Activated CD8-positive, alpha-beta memory T cell treated with anti-CD3 and anti-CD28 coated beads for 36 hours (primary cell): ENCODE data around the gene DHRS13. TPM values are rescaled to one million over a fixed set of nuclear protein-coding genes. Genes with fewer than 3 reads are reported as not detected.
"Not testable (repeated sequence)": the region's sequence is repeated elsewhere in the genome, so short reads cannot be mapped to it uniquely, and the experiment has no call there.

Experiments
- CTCF ChIA-PET: fragments of 350-600 bp; sonication (Branson Sonifier 250); formaldehyde crosslinking; loops from one replicate; lab custom pipeline; 2021; ENCODE audit warnings: antibody characterized with exemption; lab: Charles Lee
- POLR2A ChIA-PET: fragments of 350-600 bp; sonication (Branson Sonifier 250); formaldehyde crosslinking; loops from one replicate; lab custom pipeline; 2021; ENCODE audit warnings: antibody characterized with exemption; lab: Charles Lee
- total RNA-seq, 2 experiments: library from RNA; stranded (reverse); gene quantifications; one replicate each; pipeline ENCODE4 v1.2.3, GENCODE V29; 2021

DHRS13 gene
- total RNA-seq, 2 experiments from 2014 or later, result 33.6 to 34.3 TPM

DNA sequence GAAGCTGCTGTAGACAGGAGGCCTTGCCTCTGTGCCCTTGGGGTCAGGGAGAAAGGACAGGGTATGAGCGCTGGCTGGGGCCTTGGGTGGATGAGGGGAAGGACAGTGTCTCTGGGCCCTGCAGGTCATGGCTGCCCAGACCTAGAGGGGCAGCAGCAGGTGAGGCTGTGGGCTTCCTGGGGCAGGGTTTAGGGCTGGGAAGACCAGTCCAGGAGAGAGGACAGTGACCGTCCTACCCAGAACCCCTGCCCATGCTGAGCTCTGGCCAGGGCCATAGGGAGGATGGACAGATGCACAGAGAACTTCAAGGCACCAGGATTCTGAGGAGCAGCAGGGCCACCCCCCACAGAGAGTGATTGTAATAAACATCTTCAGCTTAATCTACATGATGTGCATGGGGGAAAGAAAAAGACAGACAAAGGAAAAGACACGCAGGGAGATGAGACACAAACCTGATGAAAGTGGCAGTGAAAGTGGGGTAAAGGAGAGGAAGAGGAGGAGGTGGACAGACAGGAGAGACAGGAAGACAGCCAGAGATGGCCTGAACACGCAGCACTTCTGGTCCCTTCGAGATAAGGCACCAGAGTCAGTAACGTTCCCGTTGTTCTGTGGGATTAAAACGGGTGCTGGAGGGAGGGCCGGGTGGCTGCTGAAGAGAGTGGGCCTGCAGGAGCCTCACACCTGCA, 22.9 kb downstream of the DHRS13 start:
- ChIA-PET POLR2A (interaction anchor here (0.9 kb wide), 1 partner anchor 69 kb away, joined by 3 read pairs; no protein-coding TSS in a partner anchor), CTCF (interaction anchor here (1.2 to 1.3 kb wide), 2 partner anchors 10 to 13 kb away, joined by 3 to 4 read pairs; no protein-coding TSS in a partner anchor)

DNA sequence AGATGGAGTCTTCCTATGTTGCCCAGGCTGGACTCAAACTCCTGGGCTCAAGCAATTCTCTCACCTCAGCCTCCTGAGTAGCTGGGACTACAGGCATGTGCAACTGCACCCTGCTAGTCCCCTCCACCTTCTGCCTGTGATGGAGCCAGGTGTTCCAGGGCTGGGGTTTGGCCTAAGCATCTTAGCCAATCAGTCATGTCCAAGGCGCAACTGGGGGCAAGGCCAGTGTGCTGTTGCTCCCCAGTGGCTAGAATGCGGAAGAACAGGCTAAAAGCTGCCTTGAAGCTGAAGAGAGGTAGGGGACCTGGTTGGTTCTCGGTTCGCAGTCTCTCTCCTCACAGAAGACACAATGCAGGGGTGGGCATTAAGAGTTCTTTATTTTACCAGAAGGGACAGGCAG, 23.9 kb downstream of the DHRS13 start:
- POLR2A ChIA-PET, result interaction anchor here (0.9 kb wide), 1 partner anchor 68 kb away, joined by 3 read pairs; no protein-coding TSS in a partner anchor

DNA sequence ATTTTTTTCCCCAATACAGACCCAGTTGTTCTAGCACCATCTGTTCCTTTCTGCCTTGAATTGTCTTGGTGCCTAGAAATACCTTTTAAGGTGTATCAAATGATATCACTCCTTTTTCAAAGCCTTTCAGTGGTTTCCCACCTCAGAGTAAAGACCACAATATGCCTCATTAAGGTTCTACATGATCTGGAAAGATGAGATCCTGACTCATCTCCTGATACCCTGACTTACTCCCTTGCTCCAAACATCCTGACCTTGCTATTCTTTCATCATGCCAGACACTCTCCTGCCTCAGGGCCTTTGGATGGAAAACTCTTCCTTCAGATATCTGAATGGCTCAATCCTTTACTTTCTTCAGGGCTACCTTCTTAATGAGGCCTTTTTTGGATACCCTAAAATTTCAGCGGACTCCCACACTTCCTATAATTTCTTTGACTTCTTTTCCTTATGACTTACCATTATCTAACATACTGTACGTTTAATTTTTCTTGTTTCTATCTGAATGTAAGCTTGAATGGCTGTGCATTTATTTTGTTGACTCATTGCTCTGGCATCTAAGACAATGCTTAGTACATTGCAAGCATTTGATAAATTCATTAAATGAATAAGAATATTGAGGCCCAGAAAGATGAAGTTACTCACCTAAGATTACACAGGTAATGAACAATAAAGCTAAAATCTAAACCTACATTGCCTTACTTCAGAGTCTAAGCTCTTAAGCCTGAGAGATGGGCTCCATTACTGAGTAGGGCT, 24.5 kb downstream of the DHRS13 start:
- ChIA-PET POLR2A (no interaction called here), CTCF (interaction anchor here (0.8 to 1.2 kb wide), 3 partner anchors 14 to 152 kb away, joined by 3 to 4 read pairs (median 3); no protein-coding TSS in a partner anchor)

More for the DNA sequence above, 23.9 kb downstream of the DHRS13 start:
- CTCF ChIA-PET, result interaction anchor here (0.8 to 1.3 kb wide), 4 partner anchors 11 to 152 kb away, joined by 3 to 4 read pairs (median 3); no protein-coding TSS in a partner anchor

DNA sequence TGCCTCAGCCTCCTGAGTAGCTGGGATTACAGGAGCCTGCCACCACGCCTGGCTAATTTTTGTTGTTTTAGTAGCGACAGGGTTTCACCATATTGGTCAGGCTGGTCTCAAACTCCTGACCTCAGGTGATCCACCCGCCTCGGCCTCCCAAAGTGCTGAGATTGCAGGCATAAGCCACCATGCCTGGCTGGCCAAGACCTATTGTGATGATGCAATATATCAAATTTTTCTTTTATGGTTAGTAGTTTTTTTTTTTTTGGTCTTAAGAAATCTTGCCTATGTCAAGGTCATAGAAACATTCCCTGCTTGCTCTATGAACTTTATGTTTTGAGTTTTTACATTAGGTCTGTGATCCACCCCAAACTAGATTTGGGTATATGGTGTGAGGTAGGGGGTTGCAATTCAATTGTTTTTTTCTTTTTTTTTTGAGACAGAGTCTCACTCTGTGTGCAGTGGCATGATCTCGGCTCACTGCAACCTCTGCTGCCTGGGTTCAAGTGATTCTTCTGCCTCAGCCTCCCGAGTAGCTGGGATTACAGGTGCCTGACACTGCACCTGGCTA, 25.6 kb downstream of the DHRS13 start:
- POLR2A ChIA-PET, result interaction anchor here (0.6 kb wide), 1 partner anchor 37 kb away, joined by 12 read pairs; no protein-coding TSS in a partner anchor
- CTCF ChIA-PET, result not testable (repeated sequence)

DNA sequence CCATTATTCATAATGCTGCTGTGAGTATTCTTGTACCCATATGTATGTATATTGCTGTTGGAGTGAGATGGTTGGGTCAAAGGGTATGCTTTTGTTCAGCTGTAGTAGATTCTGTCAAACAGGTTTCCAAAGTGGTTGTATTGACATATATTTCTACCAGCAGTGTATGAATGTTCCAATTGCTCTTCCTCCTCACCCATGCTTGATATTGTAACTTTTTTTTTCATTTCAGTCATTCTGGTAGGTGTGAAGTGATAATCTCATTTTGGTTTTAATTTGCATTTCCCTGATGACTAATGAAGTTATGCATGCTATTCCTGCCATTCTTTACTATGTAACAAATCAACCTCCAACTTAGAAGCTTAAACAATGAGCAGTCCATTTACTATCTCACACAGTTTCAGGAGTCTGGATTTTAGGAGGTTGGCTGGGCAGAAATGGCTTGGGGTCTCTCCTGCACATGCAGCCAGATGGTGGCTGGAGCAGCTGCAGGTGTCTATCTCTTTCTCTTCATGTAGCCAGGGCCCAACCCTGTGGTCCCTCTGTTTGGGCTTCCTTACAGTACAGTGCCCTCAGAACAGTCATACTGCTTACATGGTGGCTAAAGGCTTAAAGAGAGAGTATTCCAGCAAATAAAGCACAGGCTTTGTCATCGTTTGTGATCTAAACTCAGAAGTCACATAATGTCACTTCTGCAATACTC, 26.9 kb downstream of the DHRS13 start:
- ChIA-PET POLR2A (no interaction called here), CTCF (interaction anchor here (0.9 to 2.6 kb wide), 2 partner anchors 15 to 112 kb away, joined by 4 to 8 read pairs; no protein-coding TSS in a partner anchor)

DNA sequence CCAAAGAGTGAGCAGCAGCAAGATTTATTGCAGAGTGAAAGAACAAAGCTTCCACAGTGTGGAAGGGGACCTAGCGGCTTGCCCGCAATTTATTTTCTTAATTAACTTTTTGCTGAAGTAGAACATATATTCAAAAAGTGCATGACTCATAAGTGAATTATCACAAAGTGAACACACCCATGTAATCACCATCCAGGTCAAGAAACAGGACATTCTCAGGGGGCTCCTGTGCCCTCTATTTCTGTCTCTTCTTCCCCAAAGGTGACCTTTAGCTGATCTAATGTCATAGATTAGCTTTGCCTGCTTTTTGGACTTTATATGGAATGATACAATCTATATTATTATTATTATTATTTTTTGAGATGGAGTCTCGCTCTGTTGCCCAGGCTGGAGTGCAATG, 28.1 kb downstream of the DHRS13 start:
- ChIA-PET POLR2A (no interaction called here), CTCF (interaction anchor here (2.6 kb wide), 1 partner anchor 111 kb away, joined by 8 read pairs; no protein-coding TSS in a partner anchor)

DNA sequence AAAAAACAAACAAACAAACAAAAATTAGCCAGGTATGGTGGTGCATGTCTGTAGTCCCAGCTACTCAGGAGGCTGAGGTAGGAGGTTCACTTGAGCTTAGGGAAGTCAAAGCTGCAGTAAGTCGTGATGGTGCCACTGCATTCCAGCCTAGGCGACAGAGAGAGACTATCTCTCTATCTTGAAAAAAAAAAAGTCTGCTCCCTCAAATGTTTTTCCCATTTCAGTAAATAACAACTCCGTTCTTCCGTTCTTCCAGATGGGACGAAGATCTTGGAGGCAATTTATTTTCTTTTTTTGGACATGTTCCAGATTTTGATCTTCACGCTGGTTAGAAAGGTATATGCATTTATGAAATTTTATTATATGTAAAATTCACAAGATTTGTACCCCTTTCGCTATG, 29.0 kb downstream of the DHRS13 start:
- CTCF ChIA-PET, result interaction anchor here (2.6 kb wide), 1 partner anchor 110 kb away, joined by 8 read pairs; no protein-coding TSS in a partner anchor
- POLR2A ChIA-PET, result no interaction called here

DNA sequence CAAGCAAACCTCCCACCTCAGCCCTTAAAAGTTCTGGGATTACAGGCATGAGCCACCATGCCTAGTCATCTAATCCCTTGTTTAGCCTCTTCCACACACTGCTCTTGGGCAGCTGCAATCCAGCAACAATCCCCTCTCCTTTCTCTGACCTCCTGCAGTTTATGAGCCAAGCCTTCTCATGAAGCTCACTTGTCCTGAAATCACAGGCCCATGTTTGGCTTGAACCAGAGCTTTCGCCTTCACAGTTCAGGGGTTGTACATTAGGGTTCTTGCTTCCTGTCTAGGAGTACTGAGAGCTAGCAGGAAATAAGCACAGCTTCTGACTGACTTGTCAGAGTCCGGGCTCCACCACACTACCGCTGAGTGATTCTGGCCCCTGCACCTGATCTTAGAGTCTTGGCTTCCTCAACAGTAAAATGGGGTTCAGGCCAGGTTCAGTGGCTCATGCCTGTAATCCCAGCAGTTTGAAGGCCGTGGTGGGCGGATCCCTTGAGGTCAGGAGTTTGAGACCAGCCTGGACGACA, 31.8 kb downstream of the DHRS13 start:
- ChIA-PET POLR2A (interaction anchor here (0.6 to 1.0 kb wide), 2 partner anchors 22 to 119 kb away, joined by 4 read pairs; no protein-coding TSS in a partner anchor), CTCF (interaction anchor here (0.7 to 1.4 kb wide), 9 partner anchors 22 to 95 kb away, joined by 3 to 5 read pairs (median 3); partner anchors contain the start of gene FAM222B)

DNA sequence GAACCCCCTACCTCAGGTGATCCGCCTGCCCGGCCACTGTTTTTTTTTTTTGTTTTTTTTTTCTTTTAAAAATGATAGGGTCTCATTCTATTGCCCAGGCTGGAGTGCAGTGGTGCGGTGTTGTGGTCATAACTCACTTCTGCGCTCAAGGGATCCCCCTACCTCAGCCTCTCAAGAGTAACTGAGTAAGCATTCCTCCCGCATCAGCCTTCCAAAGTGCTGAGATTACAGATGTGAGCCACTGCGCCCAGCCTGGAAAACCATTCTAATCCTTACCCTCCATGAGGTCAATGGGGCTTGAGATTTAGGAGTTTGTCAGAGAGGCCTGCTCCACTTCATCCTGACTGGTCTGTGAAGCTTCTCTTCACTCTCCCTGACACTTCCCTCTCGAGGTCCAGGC, 35.6 kb downstream of the DHRS13 start:
- ChIA-PET CTCF (interaction anchor here (1.3 to 1.5 kb wide), 2 partner anchors 19 to 35 kb away, joined by 3 to 5 read pairs; no protein-coding TSS in a partner anchor), POLR2A (no interaction called here)

DNA sequence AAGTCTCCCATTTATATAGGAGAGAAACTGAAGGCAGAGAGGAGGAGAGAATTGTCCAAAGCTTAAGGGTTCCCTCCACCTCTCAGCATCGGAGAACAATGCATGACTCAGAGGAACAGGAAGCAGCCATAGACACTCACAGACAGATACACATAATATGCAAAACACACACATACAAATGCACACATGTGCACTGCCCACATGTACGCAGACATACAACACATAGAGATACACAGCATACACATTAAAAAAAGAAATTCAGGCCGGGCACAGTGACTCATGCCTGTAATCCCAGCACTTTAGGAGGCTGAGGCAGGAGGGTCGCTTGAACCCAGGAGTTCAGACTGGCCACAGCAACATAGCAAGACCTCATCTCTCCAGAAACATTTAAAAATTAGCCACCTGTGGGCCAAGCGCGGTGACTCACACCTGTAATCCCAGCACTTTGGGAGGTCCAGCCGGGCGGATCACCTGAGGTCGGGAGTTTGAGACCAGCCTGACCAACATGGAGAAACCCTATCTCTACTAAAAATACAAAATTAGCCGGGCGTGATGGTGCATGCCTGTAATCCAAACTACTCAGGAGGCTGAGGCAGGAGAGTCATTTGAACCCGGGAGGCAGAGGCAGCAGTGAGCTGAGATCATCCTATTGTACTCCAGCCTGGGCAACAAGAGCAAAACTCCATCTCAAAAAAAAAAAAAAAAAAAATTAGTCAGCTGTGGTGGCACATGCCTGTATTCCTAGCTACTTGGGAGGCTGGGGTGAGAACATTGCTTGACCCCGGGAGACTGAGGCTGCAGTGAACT, 36.7 kb downstream of the DHRS13 start:
- ChIA-PET POLR2A (no interaction called here), CTCF (interaction anchor here (1.3 to 1.7 kb wide), 3 partner anchors 16 to 36 kb away, joined by 3 to 5 read pairs (median 3); no protein-coding TSS in a partner anchor)

DNA sequence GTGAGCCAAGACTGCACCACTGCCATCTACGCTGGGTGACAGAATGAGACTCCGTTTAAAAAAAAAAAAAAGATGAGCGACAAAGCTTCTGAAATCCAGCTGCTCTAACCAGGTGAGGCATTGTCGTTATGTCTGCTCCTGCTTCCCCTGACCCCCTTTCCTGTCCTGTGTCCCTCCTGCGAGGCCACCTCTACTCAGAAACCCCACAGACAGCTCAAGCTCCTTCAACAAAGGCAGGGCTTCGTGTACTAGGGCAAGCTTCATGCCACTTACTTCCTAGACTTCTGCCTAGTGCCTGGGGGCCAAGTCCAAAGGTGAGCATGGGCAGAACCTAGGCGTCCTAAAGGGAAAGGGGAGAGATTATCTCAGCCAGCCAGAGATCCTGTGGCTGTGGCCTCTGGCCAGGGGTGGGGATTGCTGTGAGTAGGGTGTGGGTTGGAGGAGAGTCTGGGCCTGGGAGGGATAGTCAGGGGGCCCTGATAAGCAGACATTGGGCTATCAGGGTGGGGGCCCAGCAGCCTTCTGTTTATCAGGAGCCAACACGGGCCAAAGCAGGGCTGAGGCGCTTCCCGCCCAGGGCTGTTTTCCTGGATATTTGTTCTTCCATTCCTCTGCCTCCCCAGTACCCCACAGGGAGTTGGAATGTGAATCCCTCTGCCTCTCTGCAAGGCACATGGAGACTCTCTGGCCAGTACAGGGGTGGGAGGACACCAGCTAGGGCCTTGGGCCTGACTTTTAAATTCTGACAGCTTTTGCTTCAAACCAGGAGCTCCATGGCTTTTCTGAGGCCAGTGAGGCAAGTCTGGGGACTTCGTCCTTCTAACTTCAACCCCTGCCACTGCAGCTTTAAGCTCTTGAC, 37.7 kb downstream of the DHRS13 start:
- CTCF ChIA-PET, result interaction anchor here (1.7 kb wide), 1 partner anchor 15 kb away, joined by 3 read pairs; no protein-coding TSS in a partner anchor

DNA sequence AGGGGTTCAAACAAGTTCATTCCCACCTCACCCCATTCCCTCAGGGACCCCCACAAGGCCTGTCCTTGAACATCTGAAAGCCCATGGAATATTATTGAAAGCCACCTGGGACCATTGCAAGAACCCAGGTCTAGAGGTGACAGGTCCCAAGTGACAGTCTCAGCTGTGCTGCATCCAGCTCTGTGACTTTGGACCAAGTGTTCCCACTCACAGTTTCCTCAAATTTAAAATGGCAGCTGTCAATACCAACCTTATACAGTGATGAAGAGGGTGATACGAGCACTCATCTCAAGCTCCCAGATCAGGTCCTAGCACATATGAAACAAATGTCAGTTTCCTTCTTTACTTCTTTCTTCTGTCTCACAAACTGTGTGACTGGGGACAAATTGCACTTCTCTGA, 38.9 kb downstream of the DHRS13 start:
- ChIA-PET POLR2A (no interaction called here), CTCF (interaction anchor here (0.6 to 1.1 kb wide), 2 partner anchors 47 to 60 kb away, joined by 3 to 4 read pairs; no protein-coding TSS in a partner anchor)

More for the DNA sequence above, 37.7 kb downstream of the DHRS13 start:
- POLR2A ChIA-PET, result interaction anchor here (0.6 kb wide), 1 partner anchor 137 kb away, joined by 3 read pairs; the partner anchor contains the start of gene NEK8

DNA sequence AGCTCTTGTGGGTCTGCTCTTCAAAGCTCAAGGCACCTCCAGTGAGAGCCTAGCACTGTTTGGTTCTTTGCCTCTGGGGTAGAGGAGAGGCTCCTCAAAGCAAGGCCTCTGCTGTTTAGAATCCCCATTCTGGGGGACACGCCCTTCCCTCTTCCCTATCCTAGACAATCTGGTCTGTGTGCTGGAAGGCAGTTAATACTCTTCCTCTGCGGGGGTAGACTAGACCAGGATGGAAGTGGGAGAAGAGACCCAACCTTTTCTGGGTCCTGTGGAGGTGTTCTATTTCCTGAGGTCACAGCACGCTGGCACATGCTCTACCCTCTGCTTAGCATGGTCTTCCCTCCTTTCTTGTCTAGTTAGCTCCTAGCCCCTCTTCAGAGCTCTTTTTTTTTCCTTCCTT, 40.3 kb downstream of the DHRS13 start:
- ChIA-PET POLR2A (no interaction called here), CTCF (interaction anchor here (0.7 kb wide), 2 partner anchors 9 to 13 kb away, joined by 3 read pairs; no protein-coding TSS in a partner anchor)

DNA sequence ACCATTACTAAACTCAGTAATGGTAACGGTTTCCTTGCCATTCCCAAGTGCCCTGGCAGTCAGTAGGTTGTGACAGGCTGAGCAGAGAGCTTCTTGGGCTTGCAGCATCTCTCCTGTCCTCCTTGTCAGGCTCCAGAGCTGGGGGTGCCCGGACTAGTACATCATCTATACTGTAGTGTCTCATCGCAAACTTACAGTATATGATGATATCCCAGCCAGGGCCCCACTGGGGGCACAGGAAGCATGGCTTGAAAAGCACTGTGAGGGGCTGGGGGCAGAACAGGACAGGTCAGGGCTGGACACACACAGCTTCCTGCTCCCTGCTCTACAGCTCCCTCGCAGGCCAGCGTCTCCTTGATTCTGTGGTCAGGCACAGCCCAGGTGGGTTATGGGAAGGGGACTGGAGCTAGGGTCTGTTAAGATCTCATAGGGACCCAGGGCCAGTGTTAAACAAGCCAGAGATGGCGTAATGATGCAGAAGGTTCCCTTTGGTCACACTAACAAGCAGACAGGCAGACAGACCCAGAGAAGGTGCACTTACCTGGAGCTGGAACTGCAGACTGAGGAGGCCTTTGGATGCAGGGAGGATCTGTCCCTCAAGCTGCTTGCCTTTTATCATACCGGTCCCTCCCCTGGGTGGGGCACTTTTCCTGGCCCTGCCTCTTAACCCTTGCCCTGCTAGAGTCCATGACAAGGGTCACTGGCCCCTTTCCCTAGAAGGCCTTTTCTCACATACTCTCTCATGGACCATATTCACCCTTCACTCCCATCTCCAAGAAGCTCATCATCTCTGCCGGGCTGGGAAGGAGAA, 41.3 kb downstream of the DHRS13 start:
- ChIA-PET POLR2A (no interaction called here), CTCF (interaction anchor here (0.7 to 1.3 kb wide), 5 partner anchors 12 to 134 kb away, joined by 3 to 5 read pairs (median 3); no protein-coding TSS in a partner anchor)

DNA sequence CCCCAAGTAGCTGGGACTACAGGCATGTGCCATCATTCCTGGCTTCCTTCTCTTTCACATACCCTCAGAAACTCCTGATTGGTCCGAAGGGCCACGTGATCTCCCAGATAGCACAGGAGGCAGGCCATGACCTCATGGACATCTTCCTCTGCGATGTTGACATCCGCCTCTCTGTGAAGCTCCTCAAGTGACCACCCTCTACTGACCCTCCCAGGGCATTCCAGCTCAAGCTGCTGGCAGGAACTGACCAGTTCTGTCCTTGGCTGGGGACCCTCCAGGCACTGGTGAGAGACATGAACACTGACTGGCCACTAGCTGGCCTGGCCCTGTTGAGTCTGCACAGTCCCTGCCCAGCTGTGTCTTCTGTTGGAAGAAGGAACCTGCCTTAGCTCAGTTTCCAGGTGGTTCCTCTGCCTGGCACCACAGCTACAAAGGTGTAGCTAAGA, 42.5 kb downstream of the DHRS13 start:
- ChIA-PET CTCF (interaction anchor here (0.8 to 1.4 kb wide), 3 partner anchors 11 to 97 kb away, joined by 3 to 6 read pairs (median 4); no protein-coding TSS in a partner anchor), POLR2A (no interaction called here)
